Vagina (tissue), 2 donors: Measurements from ENCODE around the gene SMCR8.

Experiments
- POLR2A ChIP-seq, 2 donors: fragments of 450-650 bp; IDR thresholded peaks; one replicate each; pipeline ENCODE4 v1.6.1; 2017; ENCODE audit warnings: antibody characterized with exemption in 2 of 2, mild to moderate bottlenecking in 2 of 2, moderate library complexity in 2 of 2
- POLR2AphosphoS5 ChIP-seq, 2 donors: sonication (generic); formaldehyde crosslinking; IDR thresholded peaks; one replicate each; pipeline ENCODE4 v1.9.0; 2017; ENCODE audit warnings: antibody characterized with exemption in 2 of 2, mild to moderate bottlenecking in 2 of 2, low read depth in 1 of 2; ENCODE audit not compliant: insufficient read depth in 1 of 2
- TF ChIP-seq, protein P1 (sequence below), 3 experiments: fragments of 450-650 bp in 2 of 3; fragments of 200-600 bp in 1 of 3; sonication (generic) in 1 of 3; IDR thresholded peaks; one replicate each; pipeline ENCODE4 v1.5.1; 2017 to 2019; ENCODE audit warnings: antibody characterized with exemption in 3 of 3, mild to moderate bottlenecking in 2 of 3, moderate library complexity in 2 of 3

DNA sequence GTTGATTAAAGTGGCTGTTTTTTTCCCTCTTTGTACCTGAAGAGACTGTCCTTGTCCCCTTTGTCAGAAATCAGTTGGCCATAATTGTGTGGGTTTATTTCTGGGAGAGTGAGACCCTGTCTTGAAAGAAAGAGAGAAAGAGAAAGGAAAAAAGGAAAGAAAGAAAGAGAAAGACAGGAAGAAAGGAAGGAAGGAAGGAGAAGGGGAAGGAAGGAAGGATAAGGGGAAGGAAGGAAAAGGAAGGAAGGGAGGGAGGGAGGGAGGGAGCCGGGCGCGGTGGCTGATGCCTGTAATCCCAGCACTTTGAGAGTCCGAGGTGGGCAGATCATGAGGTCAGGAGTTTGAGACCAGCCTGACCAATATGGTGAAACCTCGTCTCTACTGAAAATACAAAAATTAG lies 55.7 kb downstream of the SMCR8 start:
- TF ChIP-seq, protein P1, sequence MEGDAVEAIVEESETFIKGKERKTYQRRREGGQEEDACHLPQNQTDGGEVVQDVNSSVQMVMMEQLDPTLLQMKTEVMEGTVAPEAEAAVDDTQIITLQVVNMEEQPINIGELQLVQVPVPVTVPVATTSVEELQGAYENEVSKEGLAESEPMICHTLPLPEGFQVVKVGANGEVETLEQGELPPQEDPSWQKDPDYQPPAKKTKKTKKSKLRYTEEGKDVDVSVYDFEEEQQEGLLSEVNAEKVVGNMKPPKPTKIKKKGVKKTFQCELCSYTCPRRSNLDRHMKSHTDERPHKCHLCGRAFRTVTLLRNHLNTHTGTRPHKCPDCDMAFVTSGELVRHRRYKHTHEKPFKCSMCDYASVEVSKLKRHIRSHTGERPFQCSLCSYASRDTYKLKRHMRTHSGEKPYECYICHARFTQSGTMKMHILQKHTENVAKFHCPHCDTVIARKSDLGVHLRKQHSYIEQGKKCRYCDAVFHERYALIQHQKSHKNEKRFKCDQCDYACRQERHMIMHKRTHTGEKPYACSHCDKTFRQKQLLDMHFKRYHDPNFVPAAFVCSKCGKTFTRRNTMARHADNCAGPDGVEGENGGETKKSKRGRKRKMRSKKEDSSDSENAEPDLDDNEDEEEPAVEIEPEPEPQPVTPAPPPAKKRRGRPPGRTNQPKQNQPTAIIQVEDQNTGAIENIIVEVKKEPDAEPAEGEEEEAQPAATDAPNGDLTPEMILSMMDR (IDR thresholded peaks at IDR 0.05), result no peak
- TF ChIP-seq POLR2A (IDR thresholded peaks at IDR 0.05), result no peak
- no peak for TF ChIP-seq POLR2AphosphoS5 (IDR thresholded peaks at IDR 0.05; ENCODE audit: insufficient read depth in 1 of 2, low read depth in 1 of 2)
